GM18499 (cell line): ENCODE measurements around the gene OGDHL.

Source experiments
- ATAC-seq: cut with Tn5 transposase; IDR thresholded peaks from one replicate; pipeline ENCODE4 v1.9.1; 2021; ENCODE audit warnings: moderate number of reproducible peaks; ENCODE audit not compliant: insufficient read depth, unreplicated experiment

Gene OGDHL

DNA sequence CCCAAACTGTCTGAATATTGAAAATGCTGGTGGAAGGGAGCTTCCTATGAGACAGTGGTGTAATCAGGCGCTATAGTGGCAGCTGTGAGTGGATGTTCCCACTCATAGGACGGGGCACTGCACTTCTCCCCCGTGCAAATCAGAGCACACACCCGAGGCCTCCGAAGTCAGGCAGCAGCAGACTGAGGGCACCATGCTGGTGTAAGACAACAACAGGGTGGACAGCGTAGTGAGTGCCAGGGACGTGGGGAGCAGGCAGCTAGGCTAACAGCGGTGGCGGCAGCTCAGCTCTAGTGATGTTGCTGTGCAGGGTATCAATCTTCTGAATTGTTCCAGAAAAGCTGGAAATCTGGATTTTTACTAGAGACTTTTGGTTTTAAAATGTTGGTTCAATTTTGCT, 63.4 kb downstream of the OGDHL start:
- ATAC-seq, result no peak

DNA sequence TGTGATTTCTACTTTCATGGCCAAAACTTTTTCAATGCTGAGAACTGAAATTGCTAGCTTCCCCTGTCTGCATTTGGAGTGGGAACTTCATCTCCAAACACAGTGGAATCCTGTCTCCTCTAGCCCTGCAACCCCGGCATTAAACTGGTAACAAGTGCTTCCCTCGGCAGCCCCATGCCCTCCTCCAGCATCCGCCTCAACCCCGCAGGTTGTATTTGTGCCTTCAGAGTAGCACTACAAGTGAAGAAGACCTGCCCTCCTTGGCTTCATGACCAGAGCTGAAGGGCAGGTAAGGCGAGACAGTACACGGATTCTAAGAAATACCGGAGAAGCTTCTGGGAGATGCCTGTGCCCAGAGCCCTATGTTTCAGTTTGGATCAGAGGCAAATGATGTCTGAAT, 65.8 kb downstream of the OGDHL start:
- no peak for ATAC-seq

DNA sequence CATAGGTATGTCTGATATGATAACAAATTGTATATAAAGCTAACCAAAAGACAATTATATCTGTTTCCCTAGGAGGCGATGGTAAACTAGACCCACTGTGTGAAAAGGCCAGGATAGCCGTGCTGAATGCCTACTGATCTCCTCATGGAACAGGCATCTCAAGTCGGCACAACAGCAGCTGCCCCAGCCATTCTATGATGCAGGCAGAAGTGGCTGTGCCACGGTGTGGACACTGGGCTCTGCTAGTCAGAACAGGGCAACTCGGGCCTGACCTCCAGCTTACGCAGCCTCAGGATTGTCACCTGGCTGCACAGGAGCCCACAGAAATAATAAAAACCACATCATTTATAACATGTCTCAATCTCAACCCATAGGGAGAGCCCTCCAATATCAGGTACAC, 67.7 kb downstream of the OGDHL start:
- no peak for ATAC-seq

DNA sequence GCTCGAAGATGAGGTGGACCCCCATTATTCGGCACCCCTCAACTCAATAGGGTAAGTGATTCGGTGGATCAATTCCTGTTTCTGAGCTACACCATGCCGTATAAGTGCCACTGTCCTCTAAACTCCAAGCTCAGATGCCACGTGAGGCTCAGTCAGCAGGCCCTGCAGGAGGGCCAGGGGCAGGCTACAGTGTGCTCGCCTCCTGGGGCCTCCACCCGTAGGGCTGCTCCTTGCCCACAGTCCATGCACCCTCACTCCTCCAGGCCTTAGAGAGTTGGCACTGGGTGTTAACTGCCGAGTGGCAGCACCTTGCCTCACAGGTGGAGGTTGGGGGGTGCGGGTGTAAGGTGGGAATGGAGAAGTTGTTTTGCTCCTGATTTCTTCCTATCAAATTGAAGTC, 70.5 kb downstream of the OGDHL start:
- ATAC-seq, result no peak

DNA sequence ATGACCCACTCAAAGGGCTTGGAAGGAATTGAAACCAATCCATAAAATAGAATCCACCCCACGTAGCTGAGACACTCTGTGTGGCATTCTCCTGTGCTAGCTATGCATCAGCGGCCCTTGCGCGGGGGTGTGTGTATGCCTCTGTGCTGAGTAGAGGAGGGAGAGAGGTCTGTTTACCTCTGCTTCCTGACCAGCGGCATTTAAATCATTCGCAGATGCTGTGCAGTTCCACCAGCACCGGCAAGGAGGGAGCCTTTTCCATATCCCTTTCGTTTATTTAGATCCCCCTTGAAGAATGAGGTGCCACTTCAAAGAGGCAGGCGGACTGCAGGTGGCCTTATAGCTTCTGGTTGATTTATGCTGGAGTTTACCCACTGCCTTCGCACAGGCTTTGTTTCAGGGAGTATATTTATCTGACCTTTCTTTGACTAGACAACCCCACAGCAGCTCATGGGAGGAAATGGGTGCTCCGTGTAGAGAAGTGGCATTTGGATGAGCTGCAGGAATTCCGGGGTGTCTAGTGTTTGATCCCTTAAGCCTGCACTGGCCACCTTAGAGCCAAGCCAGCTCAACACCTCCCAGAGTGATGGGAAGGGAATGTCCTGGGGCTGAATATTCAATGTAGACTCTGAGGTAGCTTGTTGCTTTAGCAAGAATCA, 71.3 kb downstream of the OGDHL start:
- ATAC-seq, result no peak

DNA sequence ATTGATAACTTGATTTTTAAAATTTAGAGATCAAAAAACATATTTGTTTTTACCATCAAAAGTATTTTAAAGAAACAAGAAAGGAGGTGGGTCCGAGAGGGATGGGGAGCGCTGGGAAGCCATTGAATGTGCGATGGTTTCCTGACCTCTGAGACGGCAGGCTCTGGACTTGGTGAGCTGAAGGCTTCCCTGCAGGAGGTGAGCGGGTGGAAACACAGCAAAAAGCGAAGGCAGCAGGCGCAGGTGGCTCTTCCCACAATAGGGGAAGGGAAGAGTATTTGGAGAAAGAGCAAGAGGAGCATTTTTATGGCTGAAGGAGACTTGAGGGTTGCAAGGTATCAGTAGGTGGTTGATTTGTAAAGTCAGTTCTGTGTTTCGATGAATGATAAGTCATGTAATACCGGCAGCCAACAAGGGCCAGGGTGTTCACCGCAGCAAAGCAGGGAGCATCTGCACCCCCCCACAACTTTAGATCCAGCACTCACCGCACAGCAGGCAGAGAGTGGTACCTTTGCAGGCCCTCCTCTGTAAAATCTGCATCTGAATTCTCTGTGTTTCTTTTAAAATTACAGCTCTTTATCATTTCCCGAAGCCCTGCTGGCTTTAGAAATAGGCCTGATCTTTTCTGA, 72.1 kb downstream of the OGDHL start:
- ATAC-seq, result no peak

DNA sequence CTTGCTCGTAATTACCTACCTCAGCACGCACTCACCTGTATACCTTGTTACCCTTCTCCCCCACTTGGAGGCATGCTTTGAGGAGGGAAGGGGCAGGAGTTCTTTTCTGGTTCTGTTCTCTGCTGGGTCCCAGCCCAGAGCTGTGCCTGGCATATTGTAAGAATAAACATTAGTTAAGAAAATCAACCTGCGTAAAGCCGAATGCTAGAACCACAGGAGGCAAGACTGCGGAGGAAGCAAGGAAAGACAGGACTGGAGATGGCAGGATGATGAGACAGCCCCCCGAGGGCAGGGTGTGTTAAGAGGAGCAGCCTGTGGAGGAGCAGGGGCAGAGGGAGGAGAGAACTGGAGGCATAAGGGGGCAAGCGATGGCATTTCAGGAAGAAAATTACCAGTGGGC, 73.2 kb downstream of the OGDHL start:
- no peak for ATAC-seq

DNA sequence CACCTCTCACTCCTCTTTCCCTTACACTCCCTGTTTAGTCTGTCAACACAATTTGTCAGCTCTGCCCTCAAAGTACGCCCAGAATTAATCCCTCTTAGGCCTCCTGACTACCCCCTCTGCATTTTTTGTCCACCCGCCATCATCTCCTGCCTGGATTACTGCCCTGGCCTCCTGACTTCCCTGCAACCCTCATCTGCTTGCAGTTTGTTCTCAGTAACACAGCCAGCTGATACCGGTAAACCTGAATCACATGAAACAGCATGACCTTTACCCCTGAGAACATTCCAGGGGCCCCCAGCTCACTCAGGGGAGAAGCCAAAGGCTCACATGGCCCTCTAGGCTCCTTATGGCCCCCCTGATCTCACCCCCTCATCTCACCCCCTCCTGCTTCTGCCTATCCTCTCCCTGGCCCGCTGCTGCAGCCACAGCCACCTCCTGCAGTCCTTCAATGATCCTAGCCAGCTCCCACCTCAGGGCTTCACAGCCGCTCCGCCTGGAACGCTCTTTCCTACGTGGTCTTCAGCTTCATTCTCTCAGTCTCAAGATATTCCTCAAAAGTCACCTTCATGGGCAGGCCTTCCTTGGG, 73.8 kb downstream of the OGDHL start:
- no peak for ATAC-seq

DNA sequence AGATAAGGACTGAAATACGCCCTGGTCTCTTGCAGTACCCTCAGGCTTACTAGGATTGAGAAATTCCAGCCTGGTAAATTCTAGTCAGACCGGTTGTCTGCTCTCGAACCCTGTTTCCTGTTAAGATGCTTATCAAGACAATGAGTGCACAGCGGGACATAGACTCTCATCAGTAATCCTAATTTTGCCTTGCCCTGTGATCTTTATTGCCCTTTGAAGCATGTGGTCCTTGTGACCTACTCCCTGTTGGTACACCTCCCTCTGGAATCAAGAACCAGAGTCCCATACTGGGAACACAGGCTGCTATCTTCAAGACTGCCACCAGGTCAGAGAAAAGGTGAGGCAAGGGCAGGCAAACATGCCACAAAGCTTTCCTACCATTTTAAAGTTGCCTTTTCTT, 75.5 kb downstream of the OGDHL start:
- no peak for ATAC-seq
